Nephron progenitor cell (in vitro differentiated cells): ENCODE data around the gene ACTG1.

ENCODE experiments used
- DNase-seq: peaks from one replicate; pipeline ENCODE4 v3.0.0; 2021
- H3K27ac Mint-ChIP-seq: 2 replicates; pipeline ENCODE4 v1.8.0; 2021; ENCODE audit warnings: mild to moderate bottlenecking, moderate library complexity, mixed read lengths
- H3K27me3 Mint-ChIP-seq: 2 replicates; pipeline ENCODE4 v1.8.0; 2021; ENCODE audit warnings: mild to moderate bottlenecking, low read depth, mixed read lengths; ENCODE audit not compliant: poor library complexity
- H3K36me3 Mint-ChIP-seq: 2 replicates; pipeline ENCODE4 v1.8.0; 2021; ENCODE audit warnings: low read depth, mixed read lengths
- H3K4me1 Mint-ChIP-seq: 2 replicates; pipeline ENCODE4 v1.8.0; 2021; ENCODE audit warnings: mixed read lengths
- H3K4me3 Mint-ChIP-seq: 2 replicates; pipeline ENCODE4 v1.8.0; 2021; ENCODE audit warnings: mild to moderate bottlenecking, moderate library complexity, mixed read lengths
- H3K9me3 Mint-ChIP-seq: 2 replicates; pipeline ENCODE4 v1.8.0; 2021; ENCODE audit warnings: mild to moderate bottlenecking, moderate library complexity, mixed read lengths
- TF ChIP-seq, protein P1 (sequence below): fragments of 200-600 bp; sonication (generic); IDR thresholded peaks from 2 replicates; pipeline ENCODE4 v1.5.0; 2021; ENCODE audit warnings: antibody characterized with exemption

ACTG1 gene

DNA sequence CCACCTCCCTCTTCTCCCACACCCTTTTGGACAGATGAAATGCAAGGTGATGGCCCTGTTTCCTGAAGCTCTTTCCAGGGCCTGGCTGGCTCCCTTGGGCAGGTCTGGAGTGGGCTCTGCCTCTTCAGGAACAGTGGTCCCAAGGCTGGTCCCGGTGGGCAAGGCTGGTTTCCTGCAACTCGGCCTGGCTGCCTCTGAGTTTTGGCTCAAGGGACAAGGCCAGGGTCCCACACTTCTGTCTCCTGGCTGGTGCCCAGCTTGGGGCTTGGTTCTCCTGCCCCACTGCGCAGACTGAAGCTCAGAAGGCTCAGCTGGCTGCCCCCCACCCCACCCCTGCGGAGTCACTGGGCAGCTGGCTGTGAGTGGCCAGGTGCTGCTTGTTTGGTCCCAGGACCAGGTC is 3.8 kb upstream of the ACTG1 start:
- DNase-seq: no peak
- Mint-ChIP-seq H3K27ac (no peak overlapping the region), H3K4me1 (peaks cover 43% of the 10 kb centered on the region), H3K36me3 (peaks cover 6% of the 10 kb centered on the region), H3K9me3 (peaks cover 2% of the 10 kb centered on the region), H3K27me3 (peaks cover 31% of the 10 kb centered on the region), H3K4me3 (peak overlapping the region; percentile 84)
- TF ChIP-seq, protein P1, sequence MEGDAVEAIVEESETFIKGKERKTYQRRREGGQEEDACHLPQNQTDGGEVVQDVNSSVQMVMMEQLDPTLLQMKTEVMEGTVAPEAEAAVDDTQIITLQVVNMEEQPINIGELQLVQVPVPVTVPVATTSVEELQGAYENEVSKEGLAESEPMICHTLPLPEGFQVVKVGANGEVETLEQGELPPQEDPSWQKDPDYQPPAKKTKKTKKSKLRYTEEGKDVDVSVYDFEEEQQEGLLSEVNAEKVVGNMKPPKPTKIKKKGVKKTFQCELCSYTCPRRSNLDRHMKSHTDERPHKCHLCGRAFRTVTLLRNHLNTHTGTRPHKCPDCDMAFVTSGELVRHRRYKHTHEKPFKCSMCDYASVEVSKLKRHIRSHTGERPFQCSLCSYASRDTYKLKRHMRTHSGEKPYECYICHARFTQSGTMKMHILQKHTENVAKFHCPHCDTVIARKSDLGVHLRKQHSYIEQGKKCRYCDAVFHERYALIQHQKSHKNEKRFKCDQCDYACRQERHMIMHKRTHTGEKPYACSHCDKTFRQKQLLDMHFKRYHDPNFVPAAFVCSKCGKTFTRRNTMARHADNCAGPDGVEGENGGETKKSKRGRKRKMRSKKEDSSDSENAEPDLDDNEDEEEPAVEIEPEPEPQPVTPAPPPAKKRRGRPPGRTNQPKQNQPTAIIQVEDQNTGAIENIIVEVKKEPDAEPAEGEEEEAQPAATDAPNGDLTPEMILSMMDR: no peak

DNA sequence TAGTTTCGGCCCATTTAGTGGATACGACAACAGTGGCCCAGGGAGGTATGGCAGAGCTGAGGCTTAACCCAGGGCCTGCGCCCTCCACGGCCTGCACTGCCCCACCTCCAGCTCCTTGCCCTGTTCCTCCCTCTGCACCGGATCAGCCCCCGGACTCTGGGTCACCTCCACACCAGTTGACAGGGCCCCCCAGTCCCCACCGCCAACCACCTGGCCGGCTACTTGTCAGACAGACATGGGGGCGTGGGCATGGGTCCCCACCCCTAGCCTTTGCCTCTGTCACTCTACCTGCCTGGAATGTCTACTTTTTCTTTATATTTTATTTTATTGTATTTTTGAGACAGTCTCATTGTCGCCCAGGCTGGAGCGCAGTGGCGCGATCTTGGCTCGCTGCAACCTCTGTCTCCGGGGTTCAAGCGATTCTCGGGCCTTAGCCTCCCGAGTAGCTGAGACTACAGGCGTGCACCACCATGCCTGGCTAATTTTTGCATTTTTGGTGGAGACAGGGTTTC is 3.0 kb upstream of the ACTG1 start:
- H3K27me3 Mint-ChIP-seq: peaks cover 23% of the 10 kb centered on the region
- no peak for DNase-seq
- peaks cover 14% of the 10 kb centered on the region for H3K36me3 Mint-ChIP-seq
- peaks cover 47% of the 10 kb centered on the region for H3K4me1 Mint-ChIP-seq
- H3K4me3 Mint-ChIP-seq: peak overlapping the region; percentile 84
- TF ChIP-seq, protein P1: no peak
- peaks cover 5% of the 10 kb centered on the region for H3K9me3 Mint-ChIP-seq
- no peak overlapping the region for H3K27ac Mint-ChIP-seq

DNA sequence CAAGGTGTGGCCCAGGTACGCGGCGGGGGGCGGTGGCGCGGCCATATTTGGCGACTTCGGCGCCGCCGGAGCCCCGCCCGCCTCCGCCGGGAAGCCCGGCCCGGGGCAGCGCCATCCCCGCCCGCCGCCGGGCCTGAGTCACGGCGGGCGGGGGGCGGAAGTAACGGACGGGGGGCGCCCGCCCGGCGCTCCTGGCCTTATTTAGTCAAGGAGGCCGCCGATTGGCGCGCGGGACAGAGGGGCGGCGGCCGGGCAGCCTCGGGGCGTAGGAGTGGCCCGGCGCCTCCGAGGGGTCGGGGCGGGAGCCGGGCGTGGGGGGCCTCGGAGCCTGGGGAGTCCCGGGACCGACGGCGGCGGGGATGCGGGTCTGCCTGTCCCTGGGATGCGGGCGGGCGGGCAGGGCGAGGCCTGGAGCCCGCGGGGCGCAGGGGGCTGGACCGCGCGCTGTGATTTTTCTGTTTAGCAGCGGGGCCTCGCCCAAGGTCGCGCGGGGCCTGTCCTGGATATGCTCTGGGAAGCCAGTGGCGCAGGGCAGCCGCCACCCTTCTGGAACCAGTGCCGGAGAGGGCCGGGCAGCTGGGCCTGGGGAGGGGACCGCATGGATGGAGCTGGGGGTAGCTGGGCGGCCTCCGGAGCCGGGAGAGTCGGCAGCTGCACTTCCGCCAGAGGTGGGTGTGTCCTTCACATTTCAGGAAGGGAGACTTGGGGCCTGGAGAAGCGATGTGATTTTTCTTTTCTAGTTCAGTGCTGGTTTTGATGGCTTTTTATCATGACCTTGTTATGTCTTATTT is 2.3 kb upstream of the ACTG1 start:
- Mint-ChIP-seq H3K36me3 (peaks cover 21% of the 10 kb centered on the region), H3K27ac (no peak overlapping the region), H3K4me1 (peaks cover 50% of the 10 kb centered on the region), H3K9me3 (peaks cover 5% of the 10 kb centered on the region), H3K27me3 (peaks cover 16% of the 10 kb centered on the region), H3K4me3 (peak overlapping the region; percentile 84)
- peak; percentile 71 for DNase-seq
- TF ChIP-seq, protein P1: no peak

DNA sequence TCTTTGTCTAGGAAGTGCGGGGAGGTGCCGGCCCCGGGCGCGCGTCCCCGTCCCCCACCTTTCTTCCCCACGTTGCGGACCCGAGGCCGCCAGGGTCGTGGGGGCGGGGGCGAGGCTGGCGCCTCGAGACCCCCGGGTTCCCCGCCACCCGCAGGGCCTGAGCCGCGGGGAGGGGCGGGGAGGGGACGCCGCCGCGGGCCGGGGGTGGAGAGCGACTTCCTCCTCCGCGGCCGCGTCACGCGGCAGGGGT is 1.8 kb upstream of the ACTG1 start:
- H3K4me1 Mint-ChIP-seq: peaks cover 55% of the 10 kb centered on the region
- DNase-seq: no peak
- H3K36me3 Mint-ChIP-seq: peaks cover 26% of the 10 kb centered on the region
- TF ChIP-seq, protein P1: no peak
- H3K27ac Mint-ChIP-seq: no peak overlapping the region
- peaks cover 5% of the 10 kb centered on the region for H3K9me3 Mint-ChIP-seq
- H3K27me3 Mint-ChIP-seq: peaks cover 12% of the 10 kb centered on the region
- H3K4me3 Mint-ChIP-seq: peak overlapping the region; percentile 74

DNA sequence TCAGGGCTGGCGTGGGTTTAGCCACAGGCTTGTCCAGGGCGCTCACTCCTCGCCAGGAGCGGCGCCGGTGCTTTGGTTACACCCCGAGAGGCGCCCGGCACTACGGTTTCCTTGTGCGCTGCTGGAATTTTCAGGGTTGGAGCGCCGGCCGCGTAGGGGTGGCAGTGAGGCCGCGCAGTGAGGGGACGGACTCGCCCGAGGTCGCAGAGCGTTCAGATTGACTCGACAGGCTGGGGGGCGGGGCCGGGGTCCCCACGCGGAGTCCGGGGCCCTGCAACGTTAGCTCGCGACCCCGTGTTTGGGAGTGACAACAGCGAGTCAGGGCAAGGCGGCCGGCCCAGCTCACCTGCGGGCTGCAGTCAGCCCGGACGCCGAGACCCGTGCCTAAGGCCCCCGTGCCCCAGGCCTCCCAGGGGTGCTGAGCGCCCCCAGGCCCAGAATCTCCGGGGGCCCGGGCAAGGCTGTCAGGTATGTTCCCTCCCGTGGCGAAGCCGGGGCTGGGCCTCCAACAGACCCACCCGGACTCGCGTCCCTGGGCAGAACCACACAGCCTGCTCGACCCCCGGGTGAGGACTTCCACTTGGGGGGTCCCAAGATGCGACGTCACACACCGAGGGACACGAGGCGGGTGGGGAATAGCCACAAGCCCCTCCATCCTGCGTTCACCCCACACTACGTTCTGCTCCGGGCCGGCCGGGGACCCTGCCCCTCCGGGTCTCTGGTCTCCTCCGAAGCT is 1.3 kb upstream of the ACTG1 start:
- Mint-ChIP-seq H3K27ac (no peak overlapping the region), H3K9me3 (peaks cover 10% of the 10 kb centered on the region), H3K4me1 (peaks cover 60% of the 10 kb centered on the region), H3K36me3 (peaks cover 31% of the 10 kb centered on the region), H3K27me3 (peaks cover 12% of the 10 kb centered on the region), H3K4me3 (peak overlapping the region; percentile 80)
- TF ChIP-seq, protein P1: no peak
- DNase-seq: peak; percentile 78
